KOPT-K1 (cell line): Measurements from ENCODE around the gene MEG3.

Experiments used
- H3K27ac ChIP-seq: fragments of 200-600 bp; sonication (generic); 2 replicates; pipeline ENCODE4 v1.5.1; 2016; ENCODE audit warnings: antibody characterized with exemption, mild to moderate bottlenecking, low read depth, low read length; ENCODE audit not compliant: poor library complexity, severe bottlenecking
- H3K36me3 ChIP-seq: fragments of 200-600 bp; sonication (generic); 2 replicates; pipeline ENCODE4 v1.5.1; 2017; ENCODE audit warnings: antibody characterized with exemption, mild to moderate bottlenecking, low read length, moderate library complexity; ENCODE audit not compliant: insufficient read depth
- H3K9me3 ChIP-seq: fragments of 200-600 bp; sonication (generic); 2 replicates; pipeline ENCODE4 v1.5.1; 2017; ENCODE audit warnings: antibody characterized with exemption, low read length, mild to moderate bottlenecking; ENCODE audit not compliant: insufficient read depth, poor library complexity, severe bottlenecking

The MEG3 gene

GRCh38 chr14:100900837-100901390 is 75.0 kb downstream of the MEG3 start:
- no peaks in the 10 kb centered on the region for H3K36me3 ChIP-seq
- H3K27ac ChIP-seq = no peak overlapping the region
- H3K9me3 ChIP-seq = peaks cover 24% of the 10 kb centered on the region

- Histone ChIP-seq H3K9me3 (peaks cover 24% of the 10 kb centered on the region), H3K27ac (no peak overlapping the region), H3K36me3 (no peaks in the 10 kb centered on the region)
These were observed 75.7 kb downstream of the MEG3 start for GRCh38 chr14:100901391-100902183.

- H3K36me3 ChIP-seq = no peaks in the 10 kb centered on the region
- no peak overlapping the region for H3K27ac ChIP-seq
- H3K9me3 ChIP-seq = peaks cover 24% of the 10 kb centered on the region
These were observed 76.6 kb downstream of the MEG3 start for GRCh38 chr14:100902295-100903133.

- no peak overlapping the region for H3K27ac ChIP-seq
- H3K9me3 ChIP-seq = peaks cover 24% of the 10 kb centered on the region
- no peaks in the 10 kb centered on the region for H3K36me3 ChIP-seq
These were observed 77.2 kb downstream of the MEG3 start for GRCh38 chr14:100903134-100903468.

- H3K36me3 ChIP-seq = no peaks in the 10 kb centered on the region
- no peak within 1 kb of the TSS for H3K27ac ChIP-seq
- H3K9me3 ChIP-seq = peaks cover 24% of the 10 kb centered on the region
These were observed 77.8 kb downstream of the MEG3 start, which contains the start of gene RTL1 for GRCh38 chr14:100903672-100904185. TSS of gene RTL1 (minus strand) at chr14:100903722. CDS start at chr14:100884788, 18,934 bp downstream.

- no peak overlapping the region for H3K27ac ChIP-seq
- peaks cover 24% of the 10 kb centered on the region for H3K9me3 ChIP-seq
- no peaks in the 10 kb centered on the region for H3K36me3 ChIP-seq
These were observed 78.6 kb downstream of the MEG3 start for GRCh38 chr14:100904307-100905087.

GRCh38 chr14:100905166-100905565 is 79.2 kb downstream of the MEG3 start:
- no peak overlapping the region for H3K27ac ChIP-seq
- no peaks in the 10 kb centered on the region for H3K36me3 ChIP-seq
- H3K9me3 ChIP-seq = peaks cover 24% of the 10 kb centered on the region

GRCh38 chr14:100906420-100906819 is 80.5 kb downstream of the MEG3 start:
- Histone ChIP-seq H3K9me3 (peaks cover 12% of the 10 kb centered on the region), H3K36me3 (no peaks in the 10 kb centered on the region), H3K27ac (no peak overlapping the region)

- Histone ChIP-seq H3K36me3 (no peaks in the 10 kb centered on the region), H3K27ac (no peak overlapping the region)
These were observed 81.3 kb downstream of the MEG3 start for GRCh38 chr14:100907240-100907639.

GRCh38 chr14:100909439-100909838 is 83.5 kb downstream of the MEG3 start:
- Histone ChIP-seq H3K36me3 (no peaks in the 10 kb centered on the region), H3K27ac (no peak overlapping the region), H3K9me3 (no peaks in the 10 kb centered on the region)

More at GRCh38 chr14:100907240-100907639, 81.3 kb downstream of the MEG3 start:
- H3K9me3 ChIP-seq = peaks cover 4% of the 10 kb centered on the region
